IMR-90 (cell line): ENCODE measurements around the gene DPP10. TPM values are rescaled to one million over a fixed set of nuclear protein-coding genes. Genes with fewer than 3 reads are reported as not detected.

ENCODE experiments used
- ATAC-seq: fragments of 200-7000 bp; cut with Tn5 transposase; 2 replicates; pipeline ENCODE4 v1.9.1; 2020; ENCODE audit warnings: low read depth, mild to moderate bottlenecking, moderate library complexity
- BruUV-seq: library from RNA; stranded (reverse); fragments of 400-500 nt; replicated peaks from 2 replicates; lab custom pipeline; 2021; lab: Mats Ljungman, UMichigan
- CTCF ChIA-PET: fragments of 300-600 bp; formaldehyde crosslinking; extraction: SDS; loops from one replicate; lab custom pipeline; 2021; ENCODE audit warnings: antibody characterized with exemption; lab: Yijun Ruan, JAX
- POLR2A ChIA-PET: fragments of 300-600 bp; sonication (Branson Sonifier 250); formaldehyde crosslinking; loops from one replicate; lab custom pipeline; 2022; ENCODE audit warnings: antibody characterized with exemption; ENCODE audit not compliant: unreplicated experiment; lab: Charles Lee
- DNase-seq: peaks from one replicate; pipeline ENCODE4 v3.0.0; 2013
- H2AFZ ChIP-seq: replicated peaks from 2 replicates; pipeline ENCODE3; 2013; ENCODE audit warnings: low read length, mild to moderate bottlenecking; ENCODE audit not compliant: poor library complexity
- H2AK5ac ChIP-seq: 2 replicates; pipeline ENCODE4 v1.6.1; 2013; ENCODE audit warnings: low read depth, low read length, inconsistent platforms
- H2AK9ac ChIP-seq: replicated peaks from 2 replicates; pipeline ENCODE3; 2013; ENCODE audit warnings: mild to moderate bottlenecking, low read depth, low read length, moderate library complexity; ENCODE audit not compliant: poor library complexity
- H2BK120ac ChIP-seq: 2 replicates; pipeline ENCODE4 v1.6.1; 2013; ENCODE audit warnings: low read depth, low read length, inconsistent platforms
- H2BK15ac ChIP-seq: 3 replicates; pipeline ENCODE4 v1.6.1; 2013; ENCODE audit warnings: low read depth, low read length, inconsistent platforms
- H2BK20ac ChIP-seq: 2 replicates; pipeline ENCODE4 v1.6.1; 2013; ENCODE audit warnings: low read depth, mild to moderate bottlenecking, inconsistent platforms, low read length, moderate library complexity
- H2BK5ac ChIP-seq: 2 replicates; pipeline ENCODE4 v1.6.1; 2013; ENCODE audit warnings: mild to moderate bottlenecking, low read depth, low read length, inconsistent platforms; ENCODE audit not compliant: poor library complexity, severe bottlenecking
- H3K14ac ChIP-seq: replicated peaks from 2 replicates; pipeline ENCODE4 v1.6.1; 2013; ENCODE audit warnings: low read depth, low read length, inconsistent platforms
- H3K18ac ChIP-seq: 2 replicates; pipeline ENCODE4 v1.6.1; 2013; ENCODE audit warnings: low read depth, low read length, control low read depth
- H3K23ac ChIP-seq: 2 replicates; pipeline ENCODE4 v1.6.1; 2013; ENCODE audit warnings: low read depth, low read length, inconsistent platforms
- H3K27ac ChIP-seq: 2 replicates; pipeline ENCODE4 v1.5.1; 2013; ENCODE audit warnings: mild to moderate bottlenecking, control low read depth, low read length; ENCODE audit not compliant: insufficient read depth
- H3K27me3 ChIP-seq: 2 replicates; pipeline ENCODE4 v1.6.1; 2013; ENCODE audit warnings: low read length; ENCODE audit not compliant: control insufficient read depth, insufficient read depth
- H3K36me3 ChIP-seq: 2 replicates; pipeline ENCODE4 v1.6.1; 2013; ENCODE audit warnings: low read length, mixed read lengths; ENCODE audit not compliant: control insufficient read depth, insufficient read depth
- H3K4ac ChIP-seq: 2 replicates; pipeline ENCODE4 v1.6.1; 2013; ENCODE audit warnings: low read depth, low read length, inconsistent platforms
- H3K4me1 ChIP-seq: 2 replicates; pipeline ENCODE4 v1.6.1; 2013; ENCODE audit warnings: low read length, mixed read lengths; ENCODE audit not compliant: control insufficient read depth, insufficient read depth
- H3K4me2 ChIP-seq: 2 replicates; pipeline ENCODE4 v1.6.1; 2013; ENCODE audit warnings: low read depth, mild to moderate bottlenecking, control low read depth, low read length, moderate library complexity
- H3K4me3 ChIP-seq: 2 replicates; pipeline ENCODE4 v1.5.1; 2013; ENCODE audit warnings: low read depth, mild to moderate bottlenecking, control low read depth, low read length, moderate library complexity; ENCODE audit not compliant: insufficient read depth
- H3K56ac ChIP-seq: 2 replicates; pipeline ENCODE4 v1.6.1; 2013; ENCODE audit warnings: low read length, inconsistent platforms; ENCODE audit not compliant: insufficient read depth; ENCODE audit errors: extremely low read depth
- H3K79me1 ChIP-seq, 2 experiments: 2 replicates each; pipeline ENCODE4 v1.6.1; 2013; ENCODE audit warnings: low read length in 2 of 2, inconsistent platforms in 1 of 2, low read depth in 1 of 2
- H3K9ac ChIP-seq: 2 replicates; pipeline ENCODE4 v1.6.1; 2013; ENCODE audit warnings: low read depth, low read length, control low read depth
- H3K9me1 ChIP-seq: 2 replicates; pipeline ENCODE4 v1.6.1; 2013; ENCODE audit warnings: low read length, inconsistent platforms; ENCODE audit not compliant: insufficient read depth
- H3K9me3 ChIP-seq: 2 replicates; pipeline ENCODE4 v1.6.1; 2013; ENCODE audit warnings: low read length; ENCODE audit not compliant: control insufficient read depth, insufficient read depth
- H4K20me1 ChIP-seq: 2 replicates; pipeline ENCODE4 v1.6.1; 2013; ENCODE audit warnings: low read length, inconsistent platforms; ENCODE audit not compliant: insufficient read depth
- H4K5ac ChIP-seq: 2 replicates; pipeline ENCODE4 v1.6.1; 2013; ENCODE audit warnings: mild to moderate bottlenecking, low read depth, low read length, control low read depth
- H4K8ac ChIP-seq, 2 experiments: 2 replicates each; pipeline ENCODE4 v1.6.1; 2013; ENCODE audit warnings: low read depth in 2 of 2, low read length in 2 of 2, control low read depth in 1 of 2, inconsistent platforms in 1 of 2
- H4K91ac ChIP-seq: 2 replicates; pipeline ENCODE4 v1.6.1; 2013; ENCODE audit warnings: low read depth, low read length, inconsistent platforms; ENCODE audit not compliant: insufficient read depth
- MAFK ChIP-seq: IDR thresholded peaks from 2 replicates; pipeline ENCODE4 v1.6.1; 2012; ENCODE audit warnings: low read depth, low read length, improper control_type of control experiment
- SMC3 ChIP-seq: fragments of 150-350 bp; IDR thresholded peaks from 2 replicates; pipeline ENCODE4 v1.6.1; 2016; ENCODE audit warnings: low read depth, mild to moderate bottlenecking, antibody characterized with exemption, low read length, moderate library complexity
- WGBS, 2 experiments: methylation state at CpG; one replicate each; pipeline versions ENCODE4 v1.1.5 to v1.1.7; 2013; ENCODE audit warnings: missing lambda C conversion rate in 2 of 2; ENCODE audit not compliant: insufficient read length in 1 of 2; ENCODE audit errors: extremely low coverage in 2 of 2; 5-methylcytosine and 5-hydroxymethylcytosine counted together
- dilution Hi-C: fragments of 300-500 bp; cut with HindIII; formaldehyde crosslinking; loops from one replicate; pipeline ENCODE4 v1.14.3; 2018; ENCODE audit warnings: low sequenced_read_pairs; ENCODE audit not compliant: unreplicated experiment
- in situ Hi-C: fragments of 300-500 bp; cut with MboI; formaldehyde crosslinking; loops from 3 replicates; pipeline ENCODE4 v1.14.3; 2019; ENCODE audit warnings: low sequenced_read_pairs, inconsistent platforms, mixed read lengths
- intact Hi-C: fragments of 100-400 bp; cut with micrococcal nuclease; formaldehyde crosslinking; loops from 2 replicates; pipeline ENCODE4 v1.10.0; 2022
- polyA plus RNA-seq, 3 experiments: library from polyadenylated mRNA; depleted of rRNA; stranded (reverse); fragments of >200 nt; gene quantifications; 2 replicates each; pipeline ENCODE4 v1.2.3, GENCODE V29; 2012; ENCODE audit warnings: low replicate concordance in 1 of 3
- total RNA-seq: library from RNA; depleted of rRNA; stranded (reverse); fragments of >200 nt; gene quantifications from 2 replicates; pipeline ENCODE4 v1.2.3, GENCODE V29; 2012

The DPP10 gene
- total and polyA plus RNA-seq, 2 of the 4 experiments (the other 2 are of a cell fraction), result not detected

GRCh38 chr2:115568643-115569042 is 1126.2 kb downstream of the DPP10 start:
- H3K4ac ChIP-seq, result no peak overlapping the region
- dilution Hi-C loops, result no loop called here
- H3K27ac ChIP-seq, result no peak overlapping the region
- H3K23ac ChIP-seq, result no peak overlapping the region
- ChIA-PET POLR2A (no interaction called here), CTCF (no interaction called here)
- H2BK120ac ChIP-seq, result no peak overlapping the region
- in situ Hi-C loops, result no loop called here
- no TSS peak for BruUV-seq
- WGBS, 2 experiments, result no CpG with 5 or more reads among the region's 1 CpG
- intact Hi-C loops, result no loop called here
- H3K18ac ChIP-seq, result no peak overlapping the region
- no peak overlapping the region for H2BK15ac ChIP-seq
- no peak overlapping the region for H3K14ac ChIP-seq
- H3K4me2 ChIP-seq, result no peak overlapping the region
- H3K9me1 ChIP-seq, result no peaks in the 10 kb centered on the region
- H4K5ac ChIP-seq, result no peak overlapping the region
- H2BK5ac ChIP-seq, result no peak overlapping the region
- no peak overlapping the region for H3K9ac ChIP-seq
- no peak overlapping the region for H3K4me3 ChIP-seq
- DNase-seq, result no peak
- H4K20me1 ChIP-seq, result no peaks in the 10 kb centered on the region
- no peak overlapping the region for H4K8ac ChIP-seq
- H3K79me1 ChIP-seq, result no peaks in the 10 kb centered on the region
- H3K9me3 ChIP-seq, result no peaks in the 10 kb centered on the region
- ATAC-seq, result no peak
- H3K56ac ChIP-seq, result no peak overlapping the region
- H3K36me3 ChIP-seq, result no peaks in the 10 kb centered on the region
- no peak overlapping the region for H2AFZ ChIP-seq
- TF ChIP-seq MAFK (peak; percentile 96), SMC3 (no peak)
- H3K4me1 ChIP-seq, result no peaks in the 10 kb centered on the region
- H3K27me3 ChIP-seq, result no peaks in the 10 kb centered on the region
- H4K91ac ChIP-seq, result no peak overlapping the region
- H2AK5ac ChIP-seq, result no peak overlapping the region
- no peak overlapping the region for H2BK20ac ChIP-seq
- no peak overlapping the region for H2AK9ac ChIP-seq
